ENCODE measurements around the gene TAP1.
A peak's percentile ranks its signal among the peaks of the same experiment; 100 is the strongest.
"Not testable (repeated sequence)": the region's sequence is repeated elsewhere in the genome, so short reads cannot be mapped to it uniquely, and the experiment has no call there.

Gene TAP1

GRCh38 chr6:32838114-32838958, 15.2 kb downstream of the TAP1 start, which contains the start of gene TAP2:
Gene TAP2 (minus strand): TSS chr6:32838739. CDS start chr6:32838233, 506 bp downstream.
- peak; percentile 43 for DNase-seq

DNA sequence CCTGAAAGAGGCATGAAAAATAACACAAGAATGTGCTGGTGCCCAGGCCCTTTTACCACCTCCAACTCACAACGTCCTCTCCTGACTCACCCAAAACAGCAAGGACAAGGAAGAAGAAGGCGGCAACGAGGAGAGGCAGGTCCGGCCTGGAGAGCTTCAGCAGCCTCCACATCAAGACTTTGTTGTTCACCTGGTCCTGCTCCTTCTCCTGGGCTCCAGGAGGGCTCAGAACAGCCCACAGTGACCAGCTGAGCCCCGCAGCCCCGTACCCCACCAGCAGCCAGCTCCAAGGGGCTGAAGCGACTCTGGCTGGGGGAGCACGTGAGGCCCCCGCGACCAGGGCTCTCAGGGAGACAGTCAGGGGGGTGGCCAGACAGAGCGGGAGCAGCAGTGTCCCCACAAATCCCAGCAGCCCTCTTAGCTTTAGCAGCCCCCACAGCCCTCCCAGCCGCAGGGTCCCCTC, 15.8 kb downstream of the TAP1 start:
- DNase-seq, result no peak

- DNase-seq, result no peak
These were observed 16.6 kb downstream of the TAP1 start for GRCh38 chr6:32836873-32837272.

DNA sequence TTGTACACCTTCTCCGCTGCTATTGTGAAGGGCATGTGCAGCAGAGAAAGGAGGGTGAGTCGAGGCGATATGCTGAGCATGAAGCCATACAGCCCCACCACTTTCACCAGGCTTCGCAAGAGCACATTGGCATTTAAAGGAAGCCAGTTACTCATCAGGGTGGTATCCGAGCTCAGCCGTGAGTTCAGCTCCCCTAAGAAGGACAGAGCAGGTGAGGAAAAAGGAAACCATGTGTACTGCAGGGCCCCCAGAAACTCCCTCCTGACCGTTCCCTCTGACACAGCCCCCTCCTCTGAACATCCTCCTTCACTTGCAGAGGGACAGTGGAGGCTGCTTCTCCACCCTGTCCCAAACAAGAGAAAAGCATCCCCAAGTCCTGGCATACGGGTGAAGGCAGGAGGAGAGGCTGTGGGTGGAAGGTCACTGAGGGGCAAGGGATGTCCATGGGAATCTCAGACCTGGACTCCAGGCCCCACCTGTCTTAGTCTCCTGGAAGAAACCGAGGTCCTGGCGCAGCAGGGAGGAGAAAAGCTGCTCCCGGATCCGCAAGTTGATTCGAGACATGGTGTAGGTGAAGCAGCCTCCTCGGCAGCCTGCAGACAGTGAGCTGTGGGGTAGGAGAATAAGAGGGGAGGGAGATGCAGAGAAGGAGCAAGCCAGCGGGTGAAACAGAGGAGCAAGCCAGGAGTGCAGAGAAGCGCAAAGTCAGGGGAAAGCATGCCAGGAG, 18.2 kb downstream of the TAP1 start:
- DNase-seq, result no peak

GRCh38 chr6:32833664-32834063, 19.8 kb downstream of the TAP1 start:
- DNase-seq, result no peak

GRCh38 chr6:32832535-32832934, 21.0 kb downstream of the TAP1 start:
- no peak for DNase-seq

- no peak for DNase-seq
These were observed 22.6 kb downstream of the TAP1 start for GRCh38 chr6:32830936-32831335.

DNA sequence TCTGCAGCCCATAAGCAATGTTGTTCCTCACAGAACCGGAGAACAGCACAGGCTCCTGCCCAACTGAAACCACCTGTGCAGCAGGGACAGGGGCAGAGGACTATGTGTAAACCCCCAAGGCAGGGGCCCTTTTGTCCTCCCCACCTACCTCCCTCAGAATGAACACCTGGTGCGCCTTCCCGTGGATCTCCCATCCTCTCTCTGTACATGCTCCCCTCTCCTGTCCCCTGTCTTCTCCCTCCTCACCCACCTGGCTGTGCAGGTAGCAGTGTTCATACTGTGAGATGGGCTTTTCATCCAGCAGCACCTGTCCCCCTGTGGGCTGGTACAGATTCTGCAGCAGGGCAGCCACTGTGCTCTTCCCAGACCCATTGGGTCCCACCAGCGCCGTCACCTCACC, 23.5 kb downstream of the TAP1 start:
- no peak for DNase-seq

DNA sequence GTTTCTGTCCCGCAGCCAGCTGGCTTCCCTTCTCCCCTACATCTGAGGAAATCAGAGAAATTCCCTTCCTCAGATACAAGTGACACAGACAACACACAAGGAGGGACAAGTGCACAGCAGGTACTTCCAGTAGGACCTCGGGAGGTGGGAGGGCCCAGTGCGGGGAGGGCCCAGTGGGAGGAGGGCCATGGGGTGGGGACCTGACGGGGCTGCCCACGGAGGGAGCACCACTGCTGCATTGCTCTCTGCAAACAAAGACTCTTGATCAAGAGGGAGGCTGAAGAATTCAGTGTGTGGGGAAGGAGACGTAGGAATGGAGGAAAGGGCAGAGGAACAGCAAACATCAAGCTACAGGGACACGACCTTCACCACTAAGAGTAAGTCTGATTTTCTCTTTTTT, 24.0 kb downstream of the TAP1 start:
- DNase-seq, result no peak

DNA sequence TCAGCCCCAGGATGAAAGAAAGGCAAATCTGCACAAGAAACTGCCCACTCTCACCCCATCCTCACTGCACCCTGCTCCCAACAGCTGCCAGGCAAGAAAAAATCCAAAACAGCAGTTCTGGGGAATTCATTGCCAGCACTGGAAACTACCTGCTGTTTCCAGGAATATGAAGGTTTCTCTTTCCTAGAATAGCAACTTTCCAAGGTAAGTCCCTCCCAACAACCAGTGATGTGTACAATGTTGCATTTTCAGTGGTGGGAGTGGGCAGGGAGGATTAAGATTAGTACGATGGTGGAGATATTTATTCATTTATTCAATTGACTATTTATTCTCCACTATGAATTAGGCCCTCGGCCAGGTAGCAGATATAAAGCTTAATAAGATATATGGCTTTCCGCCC, 26.5 kb downstream of the TAP1 start:
- DNase-seq, result no peak

GRCh38 chr6:32825966-32826365, 27.5 kb downstream of the TAP1 start:
- no peak for DNase-seq

- no peak for DNase-seq
These were observed 33.8 kb downstream of the TAP1 start for GRCh38 chr6:32819729-32820128.

GRCh38 chr6:32818867-32819266, 34.6 kb downstream of the TAP1 start:
- DNase-seq, result no peak

GRCh38 chr6:32816746-32817204, 36.7 kb downstream of the TAP1 start, which contains the start of gene HLA-DOB:
Gene HLA-DOB (minus strand): TSS chr6:32817002. CDS start chr6:32816951, 51 bp downstream.
- no peak for DNase-seq

DNA sequence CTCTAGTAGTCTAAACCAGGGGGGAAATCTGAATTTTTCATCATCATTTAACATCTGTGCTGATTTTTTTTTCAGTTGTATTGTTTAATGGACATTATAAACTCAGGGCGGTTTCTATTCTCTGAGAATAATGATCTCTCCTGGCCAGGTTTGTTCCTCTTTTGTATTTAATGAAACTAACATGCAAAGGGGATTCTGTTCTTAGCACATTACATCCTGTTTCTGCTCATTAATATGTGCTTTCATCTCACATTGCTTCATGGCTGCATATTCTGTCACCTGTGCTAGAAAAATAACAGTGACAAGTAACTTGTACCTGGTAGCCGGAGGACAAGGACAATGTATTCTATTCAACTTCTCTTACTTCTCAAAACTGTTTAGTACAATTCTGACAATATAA, 37.5 kb downstream of the TAP1 start:
- no peak for DNase-seq

DNA sequence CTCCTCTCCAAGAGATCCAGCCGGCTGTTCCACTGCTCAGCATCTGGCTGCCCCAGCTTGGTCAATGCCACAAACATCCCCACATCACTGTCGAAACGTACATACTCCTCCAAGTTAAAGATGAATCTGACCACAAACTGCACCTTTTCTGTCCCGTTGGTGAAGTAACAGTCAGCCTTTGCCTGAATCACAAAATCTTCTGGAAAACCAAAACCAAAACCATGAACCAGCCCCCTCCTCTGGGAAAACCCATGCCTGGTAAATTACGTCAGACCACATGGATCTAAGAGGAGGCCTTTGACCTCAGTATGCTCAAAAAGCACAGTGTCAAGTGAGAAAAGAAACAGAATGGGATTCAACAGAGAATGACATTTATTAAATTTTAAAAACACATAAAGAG, 38.4 kb downstream of the TAP1 start:
- DNase-seq, result no peak

- no peak for DNase-seq
These were observed 39.4 kb downstream of the TAP1 start for GRCh38 chr6:32814145-32814544.

DNA sequence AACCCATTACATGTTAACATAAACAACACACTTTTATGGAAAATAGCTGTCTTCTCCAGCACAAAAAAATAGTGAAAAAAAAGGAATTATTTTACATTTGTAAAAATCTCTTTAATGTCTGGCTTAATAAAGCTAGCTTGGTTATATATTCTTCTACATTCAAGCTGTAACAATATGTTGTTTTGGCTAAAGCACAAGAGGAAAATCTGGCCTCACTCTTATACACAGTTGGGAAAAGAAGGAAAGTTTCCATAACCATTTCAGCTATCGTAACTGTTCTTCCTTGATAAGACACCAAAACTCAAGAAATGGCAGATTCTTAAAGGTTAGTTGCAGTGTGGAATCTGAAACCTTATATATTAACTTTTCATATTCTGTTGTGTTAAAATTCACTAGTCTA, 44.3 kb downstream of the TAP1 start:
- no peak for DNase-seq

GRCh38 chr6:32807020-32807580, 46.4 kb downstream of the TAP1 start:
- no peak for DNase-seq

DNA sequence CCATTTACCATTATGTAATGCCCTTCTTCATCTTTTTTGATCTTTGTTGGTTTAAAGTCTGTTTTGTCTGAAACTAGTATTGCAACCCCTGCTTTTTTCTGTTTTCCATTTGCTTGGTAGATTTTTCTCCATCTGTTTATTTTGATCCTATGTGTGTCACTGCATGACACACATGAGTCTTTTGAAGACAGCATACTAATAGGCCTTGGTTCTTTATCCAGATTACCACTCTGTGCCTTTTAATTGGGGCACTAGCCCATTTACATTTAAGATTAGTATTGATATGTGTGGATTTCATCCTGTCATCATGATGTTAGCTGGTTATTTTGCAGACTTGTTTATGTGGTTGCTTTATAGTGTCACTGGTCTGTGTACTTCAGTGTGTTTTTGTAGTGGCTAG, 48.1 kb downstream of the TAP1 start:
- not testable (repeated sequence) for DNase-seq

DNA sequence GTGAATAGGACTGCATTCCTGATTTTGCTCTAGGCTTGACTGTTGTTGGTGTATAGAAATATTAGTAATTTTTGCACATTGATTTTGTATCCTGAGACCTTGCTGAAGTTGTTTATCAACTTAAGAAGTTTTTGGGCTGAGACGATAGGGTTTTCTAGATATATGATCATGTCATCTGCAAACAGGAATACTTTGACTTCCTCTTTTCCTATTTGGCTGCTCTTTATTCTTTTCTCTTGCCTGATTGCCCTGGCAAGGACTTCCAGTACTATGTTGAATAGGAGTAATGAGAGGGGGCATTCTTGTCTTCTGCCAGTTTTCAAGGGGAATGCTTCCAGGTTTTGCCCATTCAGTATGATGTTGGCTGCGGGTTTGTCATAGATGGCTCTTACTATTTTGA, 50.1 kb downstream of the TAP1 start:
- no peak for DNase-seq

DNA sequence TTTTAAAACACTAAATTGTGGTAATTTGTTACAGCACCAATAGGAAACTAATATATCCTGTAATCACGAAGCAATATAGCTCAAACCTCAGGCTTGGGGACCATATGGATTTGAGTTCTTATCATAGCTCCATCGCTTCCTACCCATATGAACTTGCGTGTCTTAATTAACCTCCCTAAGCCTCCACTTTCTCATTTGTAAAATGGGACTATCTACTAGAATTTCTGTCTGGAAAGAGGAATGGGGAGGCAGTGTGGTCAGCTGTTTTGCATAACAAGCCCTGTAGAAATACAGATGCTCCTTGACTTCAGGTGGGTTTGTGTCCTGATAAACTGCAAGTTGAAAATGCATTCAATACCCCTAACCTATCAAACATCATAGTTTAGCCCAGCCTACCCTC, 53.8 kb downstream of the TAP1 start:
- DNase-seq, result no peak

DNA sequence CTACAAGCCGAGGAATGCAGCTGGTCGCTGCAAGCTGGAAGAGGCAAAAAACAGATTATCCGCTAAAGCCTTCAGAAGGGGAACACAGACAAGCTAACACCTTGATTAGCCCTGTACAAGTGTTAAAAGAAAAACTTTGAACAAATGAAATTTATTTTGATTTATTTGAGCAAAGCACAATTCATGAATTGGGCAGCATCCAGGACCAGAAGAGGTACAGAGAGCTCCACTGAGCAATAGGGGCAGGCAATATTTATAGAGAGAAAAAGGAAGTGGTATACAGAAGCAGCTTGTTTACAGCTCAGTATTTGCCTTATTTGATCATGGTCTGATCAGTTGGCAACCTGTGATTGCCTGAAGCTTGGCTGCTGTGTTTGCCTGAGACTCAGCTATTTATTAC, 54.3 kb downstream of the TAP1 start:
- no peak for DNase-seq

Data from NCI-H2081 treated with DMSO at 0.1 percent for 48 hours (cell line).